ENCODE results near the gene ZNF462. TPM values are rescaled to one million over a fixed set of nuclear protein-coding genes. Genes with fewer than 3 reads are reported as not detected.
A peak's percentile ranks its signal among the peaks of the same experiment; 100 is the strongest.

Gene ZNF462
- total RNA-seq, 4 donors from 2014 or later: 17.8 to 22.3 (median 21.4) TPM

DNA sequence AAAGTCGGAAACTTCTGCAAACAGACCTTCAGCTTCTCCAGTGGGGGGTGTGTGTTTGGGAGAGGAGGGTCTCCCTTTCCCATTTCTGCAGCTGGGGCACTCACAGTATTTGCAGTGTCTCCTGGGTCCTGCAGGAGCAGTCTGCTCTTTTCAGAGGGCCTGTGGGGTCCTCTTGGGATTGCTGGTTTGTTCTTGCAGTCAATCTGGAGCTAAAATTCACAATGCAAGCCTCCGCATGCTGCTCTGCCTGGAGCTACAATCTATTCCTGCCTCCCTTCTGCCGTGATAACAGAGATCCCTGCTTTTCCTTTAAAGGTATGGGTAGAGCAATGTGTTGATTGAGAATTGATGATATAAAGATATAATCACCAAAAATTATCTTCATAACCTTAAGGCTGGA is 43.2 kb downstream of the ZNF462 start:
- intact Hi-C loops (cut with DNase I): no loop called here
- peak overlapping the region in 3 of 4 donors; percentile 24 to 47 (median 36) for H3K27ac ChIP-seq
- H3K27me3 ChIP-seq: no peaks in the 10 kb centered on the region
- no peak overlapping the region for H3K4me3 ChIP-seq
- no peak for DNase-seq
- 37 to 71% methylated on average over 2 to 3 of the region's 3 CpGs for WGBS, 2 donors
- H3K36me3 ChIP-seq: no peaks in the 10 kb centered on the region
- no peak for TF ChIP-seq POLR2A (IDR thresholded peaks at IDR 0.05)
- H3K9me3 ChIP-seq: peaks cover 0 to 6% (median 0%) of the 10 kb centered on the region in 3 donors
- H3K4me1 ChIP-seq: peaks cover 0 to 20% (median 0%) of the 10 kb centered on the region in 3 donors

DNA sequence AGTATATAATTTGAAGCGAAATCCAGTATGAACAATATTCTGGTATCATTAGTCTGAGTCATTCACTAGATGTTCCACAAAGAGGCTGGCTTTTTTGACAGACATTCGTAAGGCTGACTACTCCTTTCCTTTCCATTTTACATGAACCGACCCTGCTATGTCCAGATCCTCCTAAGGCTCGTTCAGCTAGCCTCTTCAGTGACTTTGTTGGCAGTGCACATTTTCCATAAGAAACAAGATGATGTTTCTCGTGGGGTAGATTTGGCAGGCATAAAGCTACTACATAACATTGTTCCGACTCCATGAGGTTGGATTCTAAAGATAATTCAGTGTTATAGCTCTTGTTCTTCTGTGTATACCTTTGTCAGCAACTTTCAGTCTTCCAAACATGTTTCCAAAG is 49.0 kb downstream of the ZNF462 start:
- Histone ChIP-seq H3K9me3 (no peaks in the 10 kb centered on the region), H3K36me3 (no peaks in the 10 kb centered on the region), H3K27ac (no peak overlapping the region), H3K4me3 (no peak overlapping the region), H3K27me3 (no peaks in the 10 kb centered on the region), H3K4me1 (peaks cover 0 to 12% (median 2%) of the 10 kb centered on the region in 3 donors)
- intact Hi-C loops (cut with DNase I): no loop called here
- DNase-seq: no peak
- TF ChIP-seq POLR2A (IDR thresholded peaks at IDR 0.05): no peak
- TF ChIP-seq, protein P1, sequence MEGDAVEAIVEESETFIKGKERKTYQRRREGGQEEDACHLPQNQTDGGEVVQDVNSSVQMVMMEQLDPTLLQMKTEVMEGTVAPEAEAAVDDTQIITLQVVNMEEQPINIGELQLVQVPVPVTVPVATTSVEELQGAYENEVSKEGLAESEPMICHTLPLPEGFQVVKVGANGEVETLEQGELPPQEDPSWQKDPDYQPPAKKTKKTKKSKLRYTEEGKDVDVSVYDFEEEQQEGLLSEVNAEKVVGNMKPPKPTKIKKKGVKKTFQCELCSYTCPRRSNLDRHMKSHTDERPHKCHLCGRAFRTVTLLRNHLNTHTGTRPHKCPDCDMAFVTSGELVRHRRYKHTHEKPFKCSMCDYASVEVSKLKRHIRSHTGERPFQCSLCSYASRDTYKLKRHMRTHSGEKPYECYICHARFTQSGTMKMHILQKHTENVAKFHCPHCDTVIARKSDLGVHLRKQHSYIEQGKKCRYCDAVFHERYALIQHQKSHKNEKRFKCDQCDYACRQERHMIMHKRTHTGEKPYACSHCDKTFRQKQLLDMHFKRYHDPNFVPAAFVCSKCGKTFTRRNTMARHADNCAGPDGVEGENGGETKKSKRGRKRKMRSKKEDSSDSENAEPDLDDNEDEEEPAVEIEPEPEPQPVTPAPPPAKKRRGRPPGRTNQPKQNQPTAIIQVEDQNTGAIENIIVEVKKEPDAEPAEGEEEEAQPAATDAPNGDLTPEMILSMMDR (IDR thresholded peaks at IDR 0.05): no peak
- 69 to 77% methylated on average over 6 of the region's 6 CpGs for WGBS, 2 donors

DNA sequence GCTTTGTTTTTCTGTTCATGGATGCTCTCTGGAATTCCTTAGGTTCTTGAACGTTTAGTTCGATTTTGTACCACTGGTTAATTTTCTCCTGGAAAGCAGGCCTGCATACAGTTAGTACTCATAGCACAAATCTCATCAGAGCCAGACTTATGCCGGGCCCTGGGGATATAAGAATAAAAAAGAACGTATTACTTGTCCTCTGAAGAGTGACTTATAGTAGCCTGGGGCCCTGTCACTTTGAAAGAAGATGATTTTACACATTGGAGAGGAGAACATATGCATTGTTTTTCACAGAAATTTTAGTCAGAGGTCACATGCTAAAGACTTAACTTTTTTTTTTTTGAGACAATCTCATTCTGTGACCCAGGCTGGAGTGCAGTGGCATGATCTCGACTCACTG is 50.3 kb downstream of the ZNF462 start:
- H3K9me3 ChIP-seq: no peaks in the 10 kb centered on the region
- TF ChIP-seq, protein P1 (IDR thresholded peaks at IDR 0.05): no peak
- TF ChIP-seq POLR2A (IDR thresholded peaks at IDR 0.05): no peak
- H3K27ac ChIP-seq: no peak overlapping the region
- H3K27me3 ChIP-seq: no peaks in the 10 kb centered on the region
- H3K4me1 ChIP-seq: peaks cover 0 to 23% (median 2%) of the 10 kb centered on the region in 3 donors
- H3K36me3 ChIP-seq: no peaks in the 10 kb centered on the region
- WGBS, 2 donors: 49 to 80% methylated on average over 5 of the region's 5 CpGs
- DNase-seq: no peak
- intact Hi-C loops (cut with DNase I): no loop called here
- no peak overlapping the region for H3K4me3 ChIP-seq

DNA sequence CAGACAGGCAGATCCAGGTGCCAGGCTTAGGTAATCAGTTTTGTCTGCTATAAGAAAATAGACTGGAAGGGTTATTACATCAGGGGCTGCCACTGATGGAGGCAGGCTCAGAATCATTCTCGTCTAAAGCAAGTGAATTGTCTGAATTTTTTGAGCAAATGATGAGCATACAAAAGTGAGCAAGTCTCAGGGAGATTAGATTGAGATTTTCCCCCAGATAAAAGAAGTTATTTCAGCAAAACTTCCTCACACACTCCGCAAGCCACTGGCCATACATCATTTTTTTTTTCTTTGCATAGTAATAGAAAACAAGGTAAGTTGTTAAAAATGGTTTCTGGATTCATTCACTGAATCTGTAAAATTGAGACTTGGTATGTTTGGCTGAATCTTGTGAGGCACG is 52.9 kb downstream of the ZNF462 start:
- Histone ChIP-seq H3K27me3 (no peaks in the 10 kb centered on the region), H3K9me3 (no peaks in the 10 kb centered on the region), H3K27ac (peak overlapping the region in 1 of 4 donors; percentile 51), H3K4me1 (peaks cover 7 to 35% (median 9%) of the 10 kb centered on the region in 3 donors), H3K4me3 (no peak overlapping the region), H3K36me3 (no peaks in the 10 kb centered on the region)
- TF ChIP-seq, protein P1 (IDR thresholded peaks at IDR 0.05): no peak
- TF ChIP-seq POLR2A (IDR thresholded peaks at IDR 0.05): no peak
- no peak for DNase-seq
- 81 to 86% methylated on average over 3 of the region's 3 CpGs for WGBS, 2 donors
- intact Hi-C loops (cut with DNase I): no loop called here

DNA sequence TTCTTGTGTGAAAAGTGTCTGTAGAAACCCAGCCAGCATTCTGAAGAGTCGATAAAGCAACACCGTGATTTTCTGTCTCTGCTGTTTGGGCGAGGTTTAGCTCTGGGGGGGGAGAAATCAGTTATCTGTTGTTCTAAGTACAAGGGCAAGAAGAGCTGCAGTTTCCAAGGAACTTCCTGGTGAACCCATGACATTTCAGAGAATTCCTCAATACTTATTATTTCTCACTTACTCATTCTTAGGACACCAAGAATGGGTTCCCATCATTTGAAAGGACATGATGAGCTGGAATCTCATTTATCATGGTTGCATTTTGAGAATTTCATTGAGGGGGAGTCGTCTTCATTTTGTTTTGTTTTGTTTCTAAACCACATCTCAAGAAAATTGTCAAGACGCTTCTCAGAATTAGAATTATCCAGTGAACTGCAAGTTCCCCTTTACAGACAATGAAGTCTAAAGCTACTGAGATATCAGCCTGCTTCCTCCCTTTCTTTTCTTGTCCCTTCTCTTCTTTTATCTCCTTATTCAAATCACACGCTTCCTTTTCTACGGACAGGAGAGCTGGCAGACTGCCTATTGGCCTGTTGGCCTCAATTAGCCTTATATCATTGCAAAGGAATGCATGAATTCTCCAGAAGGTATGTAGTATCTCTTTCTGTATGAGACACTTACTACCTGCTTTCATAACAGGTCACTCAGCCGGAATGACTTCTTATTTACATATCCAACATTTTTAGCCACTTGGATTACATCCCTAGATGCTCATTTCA is 53.7 kb downstream of the ZNF462 start:
- TF ChIP-seq, protein P1 (IDR thresholded peaks at IDR 0.05): no peak
- no peak for TF ChIP-seq POLR2A (IDR thresholded peaks at IDR 0.05)
- Histone ChIP-seq H3K27me3 (no peaks in the 10 kb centered on the region), H3K9me3 (no peaks in the 10 kb centered on the region), H3K4me1 (peaks cover 7 to 43% (median 17%) of the 10 kb centered on the region in 3 donors), H3K27ac (peak overlapping the region in 2 of 4 donors; percentile 36 to 51), H3K36me3 (no peaks in the 10 kb centered on the region), H3K4me3 (no peak overlapping the region)
- no peak for DNase-seq
- intact Hi-C loops (cut with DNase I): no loop called here
- WGBS, 2 donors: 36 to 50% methylated on average over 8 of the region's 8 CpGs
